Mesendoderm (in vitro differentiated cells): Measurements from ENCODE around the gene IGF2BP1.
"Not testable (repeated sequence)": the region's sequence is repeated elsewhere in the genome, so short reads cannot be mapped to it uniquely, and the experiment has no call there.

Experiments used
- DNase-seq: peaks from one replicate; pipeline ENCODE4 v3.0.0; 2013
- H2AK5ac ChIP-seq: 2 replicates; pipeline ENCODE4 v1.6.1; 2013; ENCODE audit warnings: low read length, inconsistent platforms
- H2BK120ac ChIP-seq: 2 replicates; pipeline ENCODE4 v1.6.1; 2013; ENCODE audit warnings: low read depth, mild to moderate bottlenecking, low read length, moderate library complexity, mixed read lengths
- H2BK15ac ChIP-seq: replicated peaks from 2 replicates; pipeline ENCODE4 v1.6.1; 2013; ENCODE audit warnings: low read depth, mild to moderate bottlenecking, moderate library complexity
- H2BK5ac ChIP-seq: 2 replicates; pipeline ENCODE4 v1.6.1; 2013; ENCODE audit warnings: low read length, inconsistent platforms
- H3K18ac ChIP-seq: 2 replicates; pipeline ENCODE4 v1.6.1; 2013; ENCODE audit warnings: mild to moderate bottlenecking, low read length, mixed read lengths
- H3K23ac ChIP-seq: one replicate; pipeline ENCODE4 v1.6.1; 2013; ENCODE audit warnings: low read length
- H3K27ac ChIP-seq: 2 replicates; pipeline ENCODE4 v1.5.1; 2013; ENCODE audit warnings: low read depth, mild to moderate bottlenecking, inconsistent platforms, low read length, moderate library complexity
- H3K27me3 ChIP-seq: 2 replicates; pipeline ENCODE4 v1.6.1; 2013; ENCODE audit warnings: low read length, control low read depth, mild to moderate bottlenecking, inconsistent platforms; ENCODE audit not compliant: insufficient read depth, poor library complexity
- H3K36me3 ChIP-seq: 2 replicates; pipeline ENCODE4 v1.6.1; 2013; ENCODE audit warnings: low read length, inconsistent platforms; ENCODE audit not compliant: control insufficient read depth, insufficient read depth
- H3K4ac ChIP-seq: one replicate; pipeline ENCODE4 v1.6.1; 2013; ENCODE audit warnings: low read depth, mild to moderate bottlenecking, low read length, moderate library complexity
- H3K4me1 ChIP-seq: 2 replicates; pipeline ENCODE4 v1.6.1; 2013; ENCODE audit warnings: low read depth, low read length, inconsistent platforms; ENCODE audit not compliant: control insufficient read depth
- H3K4me2 ChIP-seq: 2 replicates; pipeline ENCODE4 v1.6.1; 2013; ENCODE audit warnings: low read length
- H3K4me3 ChIP-seq: 2 replicates; pipeline ENCODE4 v1.5.1; 2013; ENCODE audit warnings: mild to moderate bottlenecking, low read length
- H3K56ac ChIP-seq: one replicate; pipeline ENCODE4 v1.6.1; 2013; ENCODE audit warnings: low read length
- H3K79me1 ChIP-seq: 2 replicates; pipeline ENCODE4 v1.6.1; 2013; ENCODE audit warnings: low read length, inconsistent platforms
- H3K79me2 ChIP-seq: 2 replicates; pipeline ENCODE4 v1.6.1; 2013; ENCODE audit warnings: mild to moderate bottlenecking, low read length; ENCODE audit not compliant: control insufficient read depth, insufficient read depth
- H3K9ac ChIP-seq: 2 replicates; pipeline ENCODE4 v1.6.1; 2013; ENCODE audit warnings: low read length, inconsistent platforms
- H4K5ac ChIP-seq: one replicate; pipeline ENCODE4 v1.6.1; 2013; ENCODE audit warnings: low read length
- H4K8ac ChIP-seq: one replicate; pipeline ENCODE4 v1.6.1; 2013; ENCODE audit warnings: low read depth, mild to moderate bottlenecking, control low read depth, low read length, moderate library complexity
- WGBS: extraction: QIAGEN DNeasy Blood & Tissue Kit; methylation state at CpG from one replicate; pipeline ENCODE4 v1.1.7; 2013; ENCODE audit warnings: low lambda C conversion rate, missing lambda C conversion rate; ENCODE audit not compliant: insufficient coverage; ENCODE audit errors: extremely low coverage; 5-methylcytosine and 5-hydroxymethylcytosine counted together

Gene IGF2BP1

GRCh38 chr17:49039518-49039917 is 42.3 kb downstream of the IGF2BP1 start:
- not testable (repeated sequence) for H3K4ac ChIP-seq, H3K18ac ChIP-seq, H3K9ac ChIP-seq, H3K4me1 ChIP-seq, H3K4me2 ChIP-seq, H4K8ac ChIP-seq, H2BK5ac ChIP-seq, H3K4me3 ChIP-seq, H3K27ac ChIP-seq, H2AK5ac ChIP-seq, H3K23ac ChIP-seq, H2BK15ac ChIP-seq, H3K79me2 ChIP-seq, H4K5ac ChIP-seq, H2BK120ac ChIP-seq, H3K27me3 ChIP-seq, DNase-seq, H3K56ac ChIP-seq
- no CpG with 5 or more reads among the region's 6 CpGs for WGBS
- Histone ChIP-seq H3K79me1 (peaks cover 11% of the 10 kb centered on the region), H3K36me3 (peaks cover 40% of the 10 kb centered on the region)

- Histone ChIP-seq H3K4me1 (no peaks in the 10 kb centered on the region), H3K79me1 (peaks cover 11% of the 10 kb centered on the region), H3K36me3 (peaks cover 54% of the 10 kb centered on the region), H2BK15ac (no peak overlapping the region), H2AK5ac (no peak overlapping the region), H2BK5ac (no peak overlapping the region), H3K27me3 (no peaks in the 10 kb centered on the region), H4K5ac (no peak overlapping the region), H3K27ac (no peak overlapping the region), H3K18ac (no peak overlapping the region), H3K4me3 (no peak overlapping the region), H3K9ac (no peak overlapping the region), H4K8ac (no peak overlapping the region), H3K4ac (no peak overlapping the region), H3K56ac (no peak overlapping the region), H3K4me2 (no peak overlapping the region), H2BK120ac (no peak overlapping the region), H3K79me2 (peaks cover 4% of the 10 kb centered on the region), H3K23ac (no peak overlapping the region)
- DNase-seq, result no peak
- no CpG with 5 or more reads among the region's 4 CpGs for WGBS
These were observed 44.3 kb downstream of the IGF2BP1 start for GRCh38 chr17:49041527-49041926.

- Histone ChIP-seq H3K18ac (no peak overlapping the region), H3K79me2 (no peaks in the 10 kb centered on the region), H3K23ac (no peak overlapping the region), H3K56ac (no peak overlapping the region), H2BK120ac (no peak overlapping the region), H2BK15ac (no peak overlapping the region), H4K8ac (no peak overlapping the region), H2BK5ac (no peak overlapping the region), H3K79me1 (peaks cover 3% of the 10 kb centered on the region), H3K9ac (no peak overlapping the region), H3K27me3 (no peaks in the 10 kb centered on the region), H2AK5ac (no peak overlapping the region), H3K36me3 (peaks cover 60% of the 10 kb centered on the region), H4K5ac (no peak overlapping the region), H3K4me1 (no peaks in the 10 kb centered on the region), H3K27ac (no peak overlapping the region), H3K4ac (no peak overlapping the region), H3K4me2 (no peak overlapping the region), H3K4me3 (no peak overlapping the region)
- no CpG with 5 or more reads among the region's 2 CpGs for WGBS
- DNase-seq, result no peak
These were observed 48.2 kb downstream of the IGF2BP1 start for GRCh38 chr17:49045376-49045775.

- Histone ChIP-seq H3K4me1 (no peaks in the 10 kb centered on the region), H2BK15ac (no peak overlapping the region), H2AK5ac (no peak overlapping the region), H3K27me3 (no peaks in the 10 kb centered on the region), H2BK5ac (no peak overlapping the region), H3K23ac (no peak overlapping the region), H3K36me3 (peaks cover 53% of the 10 kb centered on the region), H3K79me1 (peaks cover 1% of the 10 kb centered on the region), H4K8ac (no peak overlapping the region), H3K56ac (no peak overlapping the region), H3K4me3 (no peak overlapping the region), H3K9ac (no peak overlapping the region), H3K27ac (no peak overlapping the region), H3K4ac (no peak overlapping the region), H3K4me2 (no peak overlapping the region), H2BK120ac (no peak overlapping the region), H3K18ac (no peak overlapping the region), H4K5ac (no peak overlapping the region), H3K79me2 (no peaks in the 10 kb centered on the region)
- no peak for DNase-seq
These were observed 49.7 kb downstream of the IGF2BP1 start for GRCh38 chr17:49046912-49047311.

- Histone ChIP-seq H2AK5ac (no peak overlapping the region), H3K9ac (no peak overlapping the region), H3K27me3 (no peaks in the 10 kb centered on the region), H2BK120ac (no peak overlapping the region), H3K79me1 (peaks cover 4% of the 10 kb centered on the region), H3K56ac (no peak overlapping the region), H4K8ac (no peak overlapping the region), H3K18ac (no peak overlapping the region), H3K27ac (no peak overlapping the region), H4K5ac (no peak overlapping the region), H3K4me3 (no peak overlapping the region), H3K23ac (no peak overlapping the region), H3K4ac (no peak overlapping the region), H3K79me2 (no peaks in the 10 kb centered on the region), H3K36me3 (peaks cover 42% of the 10 kb centered on the region), H2BK15ac (no peak overlapping the region), H3K4me2 (no peak overlapping the region), H2BK5ac (no peak overlapping the region), H3K4me1 (peaks cover 7% of the 10 kb centered on the region)
- WGBS, result no CpG with 5 or more reads among the region's 11 CpGs
- no peak for DNase-seq
These were observed 52.1 kb downstream of the IGF2BP1 start for GRCh38 chr17:49049265-49049664.

- Histone ChIP-seq H3K4me3 (no peak overlapping the region), H3K4me2 (no peak overlapping the region), H3K23ac (no peak overlapping the region), H3K9ac (no peak overlapping the region), H3K79me1 (peaks cover 4% of the 10 kb centered on the region), H2AK5ac (no peak overlapping the region), H4K8ac (no peak overlapping the region), H4K5ac (no peak overlapping the region), H2BK120ac (no peak overlapping the region), H3K27ac (no peak overlapping the region), H3K4me1 (peaks cover 8% of the 10 kb centered on the region), H3K4ac (no peak overlapping the region), H3K27me3 (no peaks in the 10 kb centered on the region), H3K79me2 (no peaks in the 10 kb centered on the region), H3K56ac (no peak overlapping the region), H2BK15ac (no peak overlapping the region), H3K18ac (no peak overlapping the region), H3K36me3 (peaks cover 32% of the 10 kb centered on the region), H2BK5ac (no peak overlapping the region)
- no peak for DNase-seq
- no CpG with 5 or more reads among the region's 2 CpGs for WGBS
These were observed 53.4 kb downstream of the IGF2BP1 start for GRCh38 chr17:49050611-49051010.
